Right lobe of liver (tissue), 6 donors: Measurements from ENCODE around the gene IRF9. TPM values are rescaled to one million over a fixed set of nuclear protein-coding genes. Genes with fewer than 3 reads are reported as not detected.
A peak's percentile ranks its signal among the peaks of the same experiment; 100 is the strongest.

Experiments
- ATAC-seq, 4 donors: fragments of 200-7000 bp; cut with Tn5 transposase; one replicate each; pipeline ENCODE4 v1.9.1; 2020; ENCODE audit warnings: mild to moderate bottlenecking in 4 of 4, moderate library complexity in 4 of 4
- DNase-seq, 3 donors: peaks; one replicate each; pipeline ENCODE4 v3.0.0-alpha.2; 2020
- H3K27ac ChIP-seq, 3 donors: fragments of 200-600 bp; one replicate each; pipeline ENCODE4 v1.8.0; 2022
- H3K27me3 ChIP-seq, 2 donors: fragments of 200-600 bp; one replicate each; pipeline ENCODE4 v1.8.0; 2022
- H3K36me3 ChIP-seq, 4 donors: fragments of 200-600 bp; sonication (generic) in 1 of 4; one replicate each; pipeline versions ENCODE4 v1.5.1 to v1.8.0; 2017 to 2022; ENCODE audit warnings: control low read depth in 1 of 4
- H3K4me1 ChIP-seq, 4 donors: fragments of 200-600 bp; sonication (generic) in 1 of 4; one replicate each; pipeline versions ENCODE4 v1.5.1 to v1.8.0; 2017 to 2022; ENCODE audit warnings: control low read depth in 1 of 4
- H3K4me3 ChIP-seq, 3 donors: fragments of 200-600 bp; one replicate each; pipeline ENCODE4 v1.8.0; 2022
- H3K9me3 ChIP-seq, 4 donors: fragments of 200-600 bp; sonication (generic) in 1 of 4; one replicate each; pipeline versions ENCODE4 v1.5.1 to v1.8.0; 2017 to 2022; ENCODE audit warnings: control low read depth in 1 of 4
- POLR2A ChIP-seq: fragments of 450-650 bp; IDR thresholded peaks from one replicate; pipeline ENCODE4 v1.6.1; 2017; ENCODE audit warnings: antibody characterized with exemption, mild to moderate bottlenecking
- WGBS: methylation state at CpG from one replicate; pipeline ENCODE4 v1.1.6; 2018; ENCODE audit warnings: low coverage, low lambda C conversion rate; ENCODE audit not compliant: insufficient coverage; ENCODE audit errors: missing lambda C conversion rate; 5-methylcytosine and 5-hydroxymethylcytosine counted together
- intact Hi-C, 2 donors: fragments of 100-400 bp; cut with DNase I; formaldehyde crosslinking; loops; one replicate each; pipeline versions ENCODE4 v1.11.2 to v1.14.1; 2022
- microRNA-seq, 2 donors: library from miRNA; unstranded; fragments of <30 nt; microRNA quantifications; one replicate each; pipeline ENCODE4, GENCODE V29; 2019 to 2020
- small RNA-seq, 2 experiments: library from RNA; depleted of rRNA; stranded (forward); fragments of <200 nt; gene quantifications; one replicate each; pipeline ENCODE3, GENCODE V24; 2016
- total RNA-seq, 6 experiments: library from RNA; depleted of rRNA in 2 of 6; stranded (reverse); fragments of >200 nt in 2 of 6; fragmentation: NEBNext Ultra II Directional in 3 of 6; extraction: Animal tissue kit (Norgen Biotek cat#: 25700) in 3 of 6; gene quantifications; one replicate each; pipeline versions ENCODE4 v1.1.0 to v1.2.4, GENCODE V29; 2016 to 2023
- TF ChIP-seq, protein P1 (sequence below), 4 donors: fragments of 200-600 bp in 3 of 4; fragments of 450-650 bp in 1 of 4; IDR thresholded peaks; one replicate each; pipeline versions ENCODE4 v1.5.1 to v1.8.0; 2016 to 2022; ENCODE audit warnings: antibody characterized with exemption in 4 of 4, mild to moderate bottlenecking in 2 of 4
- donor health status: DM: no; HTN: yes; CAD: no.
- donor health status: DM: no; HTN: no; CAD: no.
- donor health status: DM: no; HTN: no; CAD: no.
- donor health status: DM: no; HTN: yes; CAD: no.
- donor health status: DM: no; HTN: yes; CAD: no.

IRF9 gene
- total RNA-seq, 6 experiments from 2014 or later, result 17.4 to 66.6 (median 37.2) TPM

DNA sequence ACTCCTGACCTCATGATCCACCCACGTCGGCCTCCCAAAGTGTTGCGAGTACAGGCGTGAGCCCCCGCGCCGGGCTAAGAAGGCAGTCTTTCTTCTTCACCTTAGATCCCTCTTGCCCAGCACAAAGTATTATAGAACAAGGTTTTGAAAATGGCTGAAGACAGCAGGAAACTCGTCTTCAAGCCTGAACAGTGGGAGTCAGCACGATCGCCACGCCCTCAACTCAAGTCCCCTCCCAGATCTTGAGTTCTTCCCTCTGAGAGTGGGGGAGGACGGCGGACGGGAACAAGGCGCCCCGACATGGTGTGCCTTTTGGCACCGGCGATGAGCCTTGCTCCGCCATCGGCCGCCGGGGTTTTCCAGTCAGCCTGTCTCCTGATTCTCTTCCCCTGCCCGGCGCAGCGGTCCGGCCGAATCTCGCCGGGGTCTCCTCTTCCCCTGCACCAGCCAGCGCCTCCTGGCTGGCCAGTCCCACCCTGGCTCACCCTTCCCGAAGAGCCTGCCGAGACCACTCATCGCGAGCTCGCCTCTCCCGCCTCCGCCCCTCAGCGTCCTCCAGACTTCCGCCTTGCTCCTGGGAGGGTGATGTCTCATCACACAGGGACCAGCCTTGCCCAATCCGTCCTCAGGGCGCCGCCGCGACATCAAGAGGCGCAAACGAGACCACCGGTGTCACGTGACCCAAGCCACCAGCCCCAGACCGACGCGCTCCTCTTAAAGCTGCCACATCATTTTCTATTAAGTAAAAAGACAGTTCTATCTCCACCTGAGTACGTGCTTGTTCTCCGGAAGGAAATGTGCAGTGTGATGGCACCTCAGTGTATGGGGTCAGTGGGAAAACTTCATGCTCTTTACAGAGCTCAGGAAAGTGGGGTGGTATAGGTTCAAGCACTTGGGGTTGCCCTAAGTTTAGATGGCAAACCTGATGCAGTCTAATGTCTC, 52.1 kb downstream of the IRF9 start, which contains the start of gene CHMP4A:
CHMP4A (minus strand) TSS at position 565 of the 942 bp plus-strand sequence; CDS start at position 516, 49 bp downstream.
- intact Hi-C loops, result no loop called here
- H3K27ac ChIP-seq, result peak within 1 kb of the TSS; percentile 73 to 94 (median 78)
- ATAC-seq, result peak; percentile 84 to 87 (median 86)
- peak; percentile 90 to 95 (median 93) for DNase-seq
- no peaks in the 10 kb centered on the region for H3K9me3 ChIP-seq
- peaks cover 0 to 5% (median 1%) of the 10 kb centered on the region in 4 donors for H3K4me1 ChIP-seq
- H3K27me3 ChIP-seq, result no peaks in the 10 kb centered on the region
- WGBS, result 2% methylated on average over 28 of the region's 53 CpGs
- H3K36me3 ChIP-seq, result peaks cover 0 to 38% (median 2%) of the 10 kb centered on the region in 4 donors
- peak within 1 kb of the TSS; percentile 67 to 90 (median 84) for H3K4me3 ChIP-seq
- TF ChIP-seq, protein P1, sequence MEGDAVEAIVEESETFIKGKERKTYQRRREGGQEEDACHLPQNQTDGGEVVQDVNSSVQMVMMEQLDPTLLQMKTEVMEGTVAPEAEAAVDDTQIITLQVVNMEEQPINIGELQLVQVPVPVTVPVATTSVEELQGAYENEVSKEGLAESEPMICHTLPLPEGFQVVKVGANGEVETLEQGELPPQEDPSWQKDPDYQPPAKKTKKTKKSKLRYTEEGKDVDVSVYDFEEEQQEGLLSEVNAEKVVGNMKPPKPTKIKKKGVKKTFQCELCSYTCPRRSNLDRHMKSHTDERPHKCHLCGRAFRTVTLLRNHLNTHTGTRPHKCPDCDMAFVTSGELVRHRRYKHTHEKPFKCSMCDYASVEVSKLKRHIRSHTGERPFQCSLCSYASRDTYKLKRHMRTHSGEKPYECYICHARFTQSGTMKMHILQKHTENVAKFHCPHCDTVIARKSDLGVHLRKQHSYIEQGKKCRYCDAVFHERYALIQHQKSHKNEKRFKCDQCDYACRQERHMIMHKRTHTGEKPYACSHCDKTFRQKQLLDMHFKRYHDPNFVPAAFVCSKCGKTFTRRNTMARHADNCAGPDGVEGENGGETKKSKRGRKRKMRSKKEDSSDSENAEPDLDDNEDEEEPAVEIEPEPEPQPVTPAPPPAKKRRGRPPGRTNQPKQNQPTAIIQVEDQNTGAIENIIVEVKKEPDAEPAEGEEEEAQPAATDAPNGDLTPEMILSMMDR (IDR thresholded peaks at IDR 0.05), result no peak
- TF ChIP-seq POLR2A, result peak; percentile 89

DNA sequence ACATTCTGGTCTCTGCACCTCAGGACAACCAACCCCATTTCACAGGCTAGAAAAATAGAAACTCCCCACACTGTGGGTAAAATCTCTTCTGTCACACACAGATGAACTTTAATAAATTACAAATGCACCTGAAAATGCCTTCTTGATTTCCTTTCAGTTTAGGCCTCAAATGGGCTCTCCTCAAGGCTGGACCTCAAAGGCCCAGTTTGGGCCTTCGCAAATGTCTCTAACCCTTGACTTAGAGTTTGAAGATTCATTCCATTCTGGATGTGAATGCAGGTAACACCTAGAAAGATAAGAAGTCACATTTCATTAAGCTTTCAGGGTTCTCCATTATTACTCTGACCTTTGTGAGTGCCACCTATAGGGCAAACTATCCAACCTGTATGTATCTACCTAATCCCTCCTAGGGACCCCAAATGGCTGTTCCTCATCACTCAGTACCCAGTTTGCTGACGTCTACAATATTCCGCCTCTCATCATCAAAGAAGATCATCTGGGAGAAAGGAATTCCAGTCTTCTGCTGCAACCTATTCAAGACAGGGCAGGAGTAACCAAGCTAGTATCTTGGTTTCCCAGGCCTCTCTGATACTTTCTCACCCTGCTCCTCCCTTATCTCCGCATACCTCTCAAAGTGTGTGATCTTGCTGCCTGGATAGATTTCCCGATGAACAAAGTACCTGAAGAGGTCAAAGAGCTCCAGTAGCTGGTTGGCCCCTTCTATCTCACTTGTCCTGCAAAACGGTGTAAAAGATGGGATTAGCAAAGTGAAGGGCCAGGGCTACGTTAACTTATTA, 53.0 kb downstream of the IRF9 start:
- H3K36me3 ChIP-seq, result peaks cover 0 to 29% (median 2%) of the 10 kb centered on the region in 4 donors
- no peaks in the 10 kb centered on the region for H3K9me3 ChIP-seq
- peak overlapping the region; percentile 73 to 94 (median 78) for H3K27ac ChIP-seq
- ATAC-seq (no peak), DNase-seq (no peak)
- H3K4me1 ChIP-seq, result peaks cover 0 to 5% (median 1%) of the 10 kb centered on the region in 4 donors
- no peaks in the 10 kb centered on the region for H3K27me3 ChIP-seq
- no peak for TF ChIP-seq POLR2A
- TF ChIP-seq, protein P1 (IDR thresholded peaks at IDR 0.05), result no peak
- 86% methylated on average over 7 of the region's 7 CpGs for WGBS
- H3K4me3 ChIP-seq, result peak overlapping the region in 1 of 3 donors; percentile 67
- intact Hi-C loops, result no loop called here

GRCh38 chr14:24215495-24216344, 54.7 kb downstream of the IRF9 start, which contains the start of gene MDP1:
MDP1 (minus strand) TSS chr14:24216066; CDS start chr14:24215955, 111 bp downstream.
- Histone ChIP-seq H3K27me3 (no peaks in the 10 kb centered on the region), H3K9me3 (no peaks in the 10 kb centered on the region), H3K4me3 (peak within 1 kb of the TSS; percentile 60 to 70 (median 67)), H3K4me1 (peaks cover 0 to 5% (median 1%) of the 10 kb centered on the region in 4 donors), H3K27ac (peak within 1 kb of the TSS; percentile 61 to 87 (median 78)), H3K36me3 (peaks cover 0 to 12% (median 0%) of the 10 kb centered on the region in 4 donors)
- TF ChIP-seq, protein P1 (IDR thresholded peaks at IDR 0.05), result peak; percentile 36 to 68 (median 55)
- TF ChIP-seq POLR2A, result peak; percentile 75
- 0% methylated on average over 13 of the region's 40 CpGs for WGBS
- intact Hi-C loops, result no loop called here
- peak; percentile 87 to 89 (median 87) for DNase-seq
- ATAC-seq, result peak; percentile 87 to 91 (median 88)

Small RNA genes lying within 50 kb of the gene (microRNA-seq; reads per million reads assigned to microRNA genes)
- 0 to 0.29 reads per million in 2 donors for gene MIR7703

Small RNA genes lying within 50 kb of the gene (small RNA-seq; reads per million reads assigned to genes)
- gene AL136295.4 (0 reads per million in 2 experiments), gene CHMP4A (0 reads per million in 2 experiments), gene IPO4 (0 to 1.4 reads per million in 2 experiments), gene IRF9 (0 reads per million in 2 experiments), gene MDP1 (0 reads per million in 2 experiments), gene RNA5SP383 (0.26 to 1.2 reads per million in 2 experiments)

Other genes starting within 250 kb of the IRF9 start
- gene DHRS4, start 207.5 kb upstream of the IRF9 start, total RNA-seq, result 10 to 100 TPM; 30.5 to 82.5 (median 45.1) TPM
- 10 to 100 TPM; 17.7 to 53.6 (median 32.3) TPM for gene DHRS4L2, start 172.3 kb upstream of the IRF9 start, total RNA-seq
- gene CARMIL3, start 109.3 kb upstream of the IRF9 start, total RNA-seq, result 1 to 10 TPM in 1 of 6 experiments, under 1 TPM in 5; 0.18 to 1.9 (median 0.29) TPM
- gene CPNE6, start 89.7 kb upstream of the IRF9 start, total RNA-seq, result under 1 TPM in 4 of 6 experiments, not detected in 2; 0.09 to 0.40 (median 0.18) TPM
- gene PCK2, start 67.0 kb upstream of the IRF9 start, total RNA-seq, result 100 to 1,000 TPM; 124 to 615 (median 240) TPM
- 100 to 1,000 TPM in 3 of 6 experiments, 10 to 100 TPM in 3; 65.9 to 180 (median 103) TPM for gene DCAF11, start 46.5 kb upstream of the IRF9 start, total RNA-seq
- 1 to 10 TPM; 1.4 to 2.9 (median 2.1) TPM for gene NRL, start 46.3 kb upstream of the IRF9 start, total RNA-seq
- gene FITM1, start 30.6 kb upstream of the IRF9 start, total RNA-seq, result 10 to 100 TPM in 3 of 6 experiments, 1 to 10 TPM in 3; 1.5 to 32.5 (median 9.3) TPM
- 100 to 1,000 TPM in 4 of 6 experiments, 10 to 100 TPM in 2; 81.7 to 119 (median 107) TPM for gene PSME1, start 25.1 kb upstream of the IRF9 start, total RNA-seq
- 10 to 100 TPM; 10.2 to 21.4 (median 11.9) TPM for gene EMC9, start 19.7 kb upstream of the IRF9 start, total RNA-seq
- gene PSME2, start 14.7 kb upstream of the IRF9 start, total RNA-seq, result 100 to 1,000 TPM in 4 of 6 experiments, 10 to 100 TPM in 2; 66.1 to 142 (median 110) TPM
- gene RNF31, start 13.8 kb upstream of the IRF9 start, total RNA-seq, result 10 to 100 TPM; 17.5 to 39.6 (median 26.2) TPM
- 1 to 10 TPM; 1.6 to 7.4 (median 3.4) TPM for gene REC8, start 10.8 kb downstream of the IRF9 start, total RNA-seq
- 10 to 100 TPM; 17.9 to 44.0 (median 23.0) TPM for gene IPO4, start 27.6 kb downstream of the IRF9 start, total RNA-seq
- 10 to 100 TPM; 32.1 to 49.8 (median 41.2) TPM for gene TM9SF1, start 34.2 kb downstream of the IRF9 start, total RNA-seq
- gene TSSK4, start 44.4 kb downstream of the IRF9 start, total RNA-seq, result under 1 TPM in 2 of 6 experiments, not detected in 4; 0.29 TPM
- gene CHMP4A, start 52.2 kb downstream of the IRF9 start, total RNA-seq, result 10 to 100 TPM; 11.9 to 28.9 (median 17.1) TPM
- gene MDP1, start 54.8 kb downstream of the IRF9 start, total RNA-seq, result 1 to 10 TPM; 3.7 to 6.3 (median 4.9) TPM
- gene NEDD8, start 71.1 kb downstream of the IRF9 start, total RNA-seq, result 10 to 100 TPM; 60.0 to 72.9 (median 68.7) TPM
- 10 to 100 TPM; 26.2 to 40.2 (median 34.2) TPM for gene GMPR2, start 71.7 kb downstream of the IRF9 start, total RNA-seq
- gene TINF2, start 81.4 kb downstream of the IRF9 start, total RNA-seq, result 10 to 100 TPM; 13.4 to 28.1 (median 24.1) TPM
- 1 to 10 TPM in 2 of 6 experiments, under 1 TPM in 4; 0.37 to 1.9 (median 0.77) TPM for gene TGM1, start 101.9 kb downstream of the IRF9 start, total RNA-seq
- 10 to 100 TPM; 11.5 to 28.3 (median 15.2) TPM for gene RABGGTA, start 110.3 kb downstream of the IRF9 start, total RNA-seq
- 10 to 100 TPM; 49.1 to 89.3 (median 60.1) TPM for gene DHRS1, start 138.5 kb downstream of the IRF9 start, total RNA-seq
- gene NOP9, start 138.6 kb downstream of the IRF9 start, total RNA-seq, result 10 to 100 TPM in 4 of 6 experiments, 1 to 10 TPM in 2; 8.2 to 15.3 (median 11.4) TPM
- gene CIDEB, start 146.7 kb downstream of the IRF9 start, total RNA-seq, result 100 to 1,000 TPM; 118 to 219 (median 196) TPM
- 1 to 10 TPM; 1.8 to 5.8 (median 3.5) TPM for gene LTB4R2, start 148.9 kb downstream of the IRF9 start, total RNA-seq
- gene LTB4R, start 150.2 kb downstream of the IRF9 start, total RNA-seq, result 1 to 10 TPM; 2.7 to 5.5 (median 3.9) TPM
- 1 to 10 TPM; 2.3 to 7.2 (median 3.9) TPM for gene ADCY4, start 173.8 kb downstream of the IRF9 start, total RNA-seq
- gene RIPK3, start 178.7 kb downstream of the IRF9 start, total RNA-seq, result 1 to 10 TPM in 2 of 6 experiments, under 1 TPM in 4; 0.70 to 1.6 (median 0.90) TPM
- gene NFATC4, start 206.9 kb downstream of the IRF9 start, total RNA-seq, result 1 to 10 TPM; 1.0 to 3.7 (median 2.0) TPM
- 1 to 10 TPM; 1.8 to 6.1 (median 2.7) TPM for gene NYNRIN, start 237.7 kb downstream of the IRF9 start, total RNA-seq